ENCODE data around the gene ENAH. TPM values are rescaled to one million over a fixed set of nuclear protein-coding genes. Genes with fewer than 3 reads are reported as not detected.

ENAH gene
- total RNA-seq, 1 experiment from 2014 or later = 100 TPM

- TF ChIP-seq CEBPB (IDR thresholded peaks at IDR 0.05; ENCODE audit: low read depth) (peak; percentile 63), RAD21 (IDR thresholded peaks at IDR 0.05; ENCODE audit: low read depth) (no peak), JUND (IDR thresholded peaks at IDR 0.05) (peak; percentile 90), FOSL1 (IDR thresholded peaks at IDR 0.05; ENCODE audit: low read depth) (peak; percentile 91), POLR2AphosphoS5 (IDR thresholded peaks at IDR 0.05; ENCODE audit: low read depth, low read length) (peak; percentile 47; the same call in 1 of the 2 replicates), SRF (IDR thresholded peaks at IDR 0.05; ENCODE audit: low read depth) (peak; percentile 69; the same call in 1 of the 2 replicates), POLR2A (IDR thresholded peaks at IDR 0.05; ENCODE audit: borderline replicate concordance, extremely low read depth, insufficient read depth, insufficient read length) (no peak)
Measured at GRCh38 chr1:225509770-225510169, 143.2 kb downstream of the ENAH start (continued).

GRCh38 chr1:225509376-225509707 is 143.6 kb downstream of the ENAH start:
- DNase-seq (ENCODE audit: low read depth, low spot score) (peak; percentile 7), ATAC-seq (peak; percentile 44)
- H3K9ac ChIP-seq (ENCODE audit: low read length) = 0 out of 2 replicates have a peak overlapping the region, but pooled peaks have one; percentile 15
- no peak overlapping the region for H2AFZ ChIP-seq (ENCODE audit: low read depth, low read length, poor library complexity, severe bottlenecking)
- no peak overlapping the region for H3K4me3 ChIP-seq (replicated peaks in 1 of 2; ENCODE audit: low read depth in 1 of 2, low read length in 2 of 2)
- H3K27me3 ChIP-seq (ENCODE audit: insufficient read depth, low read length) = no peaks in the 10 kb centered on the region
- POLR2A ChIA-PET = interaction anchor here (1.2 to 2.1 kb wide), 3 partner anchors 10 to 268 kb away, joined by 3 to 7 read pairs (median 6); partner anchors contain the start of gene SRP9
- H3K79me2 ChIP-seq (ENCODE audit: insufficient read depth, low read length) = no peaks in the 10 kb centered on the region
- CTCF ChIA-PET = interaction anchor here (1.5 to 2.0 kb wide), 3 partner anchors 28 to 263 kb away, joined by 4 to 9 read pairs (median 5); no protein-coding TSS in a partner anchor
- H3K4me1 ChIP-seq (ENCODE audit: control insufficient read depth in 1 of 2, insufficient read depth in 2 of 2, low read length in 2 of 2) = peaks cover 28 to 37% of the 10 kb centered on the region in 2 experiments
- BruUV-seq (replicated peaks) = no TSS peak
- no peaks in the 10 kb centered on the region for H3K9me2 ChIP-seq (ENCODE audit: insufficient read depth)
- no peaks in the 10 kb centered on the region for H4K20me1 ChIP-seq (ENCODE audit: insufficient read depth)
- H3K9me3 ChIP-seq (ENCODE audit: control insufficient read depth in 1 of 2, insufficient read depth in 1 of 2, low read depth in 1 of 2, low read length in 2 of 2) = no peaks in the 10 kb centered on the region
- no peak for TF ChIP-seq ZFX (IDR thresholded peaks at IDR 0.05)
- TF ChIP-seq YY1 (IDR thresholded peaks at IDR 0.05; ENCODE audit: extremely low read depth, insufficient replicate concordance, low read depth, low read length) = no peak
- peak overlapping the region; percentile 45 for H3K27ac ChIP-seq (ENCODE audit: low read depth, low read length)
- RAD21 ChIA-PET (ENCODE audit: low non-redundant PET in 1 of 2, low total read pairs in 2 of 2, uncharacterized antibody in 2 of 2, unreplicated experiment in 2 of 2) = no interaction called here
- intact Hi-C loops (cut with micrococcal nuclease) = no loop called here
- H3K4me2 ChIP-seq (ENCODE audit: low read length) = peak overlapping the region; percentile 55
- H3K36me3 ChIP-seq (ENCODE audit: control insufficient read depth in 1 of 2, insufficient read depth in 2 of 2, low read length in 2 of 2) = peaks cover 3 to 7% of the 10 kb centered on the region in 2 experiments; a peak in 2 of 4 replicates
